ENCODE measurements around the gene MTHFD2L.

MTHFD2L gene

DNA sequence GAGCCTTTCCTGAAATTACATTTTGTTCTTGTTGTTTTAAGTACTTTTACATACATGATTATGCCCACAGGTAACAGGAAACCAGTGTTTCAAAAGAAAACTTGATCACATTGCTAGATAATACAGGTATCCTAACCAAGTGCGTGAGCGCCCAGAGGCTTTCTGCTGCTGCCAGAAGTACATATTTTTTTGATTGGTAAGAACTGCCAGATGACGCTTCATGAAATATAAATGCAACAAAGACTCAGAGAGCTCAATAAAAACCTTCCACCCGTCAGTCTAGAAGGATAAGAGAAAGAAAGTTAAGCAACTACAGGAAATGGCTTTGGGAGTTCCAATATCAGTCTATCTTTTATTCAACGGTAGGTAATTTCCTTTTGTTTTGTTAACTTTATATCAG, 150.3 kb downstream of the MTHFD2L start, which contains the start of gene EPGN:
EPGN (plus strand) TSS at position 256 of the 400 bp plus-strand sequence; CDS start at position 320, 64 bp downstream.
- CTCF ChIA-PET, result interaction anchor here (0.6 to 2.0 kb wide), 2 partner anchors 80 to 174 kb away, joined by 3 to 6 read pairs; no protein-coding TSS in a partner anchor
- TF ChIP-seq ZNF621 (tag by site-specific recombination; IDR thresholded peaks at IDR 0.05) (no peak), ZNF843 (tag by site-specific recombination; IDR thresholded peaks at IDR 0.05) (no peak), ZNF626 (tag by site-specific recombination; IDR thresholded peaks at IDR 0.05) (no peak), ZNF366 (tag by site-specific recombination; conservative IDR thresholded peaks at IDR 0.05) (no peak), ZIC2 (tag by site-specific recombination; IDR thresholded peaks at IDR 0.05) (no peak), ZNF311 (tag by site-specific recombination; IDR thresholded peaks at IDR 0.05; ENCODE audit: borderline replicate concordance) (no peak)
- TF ChIP-seq, protein P1, sequence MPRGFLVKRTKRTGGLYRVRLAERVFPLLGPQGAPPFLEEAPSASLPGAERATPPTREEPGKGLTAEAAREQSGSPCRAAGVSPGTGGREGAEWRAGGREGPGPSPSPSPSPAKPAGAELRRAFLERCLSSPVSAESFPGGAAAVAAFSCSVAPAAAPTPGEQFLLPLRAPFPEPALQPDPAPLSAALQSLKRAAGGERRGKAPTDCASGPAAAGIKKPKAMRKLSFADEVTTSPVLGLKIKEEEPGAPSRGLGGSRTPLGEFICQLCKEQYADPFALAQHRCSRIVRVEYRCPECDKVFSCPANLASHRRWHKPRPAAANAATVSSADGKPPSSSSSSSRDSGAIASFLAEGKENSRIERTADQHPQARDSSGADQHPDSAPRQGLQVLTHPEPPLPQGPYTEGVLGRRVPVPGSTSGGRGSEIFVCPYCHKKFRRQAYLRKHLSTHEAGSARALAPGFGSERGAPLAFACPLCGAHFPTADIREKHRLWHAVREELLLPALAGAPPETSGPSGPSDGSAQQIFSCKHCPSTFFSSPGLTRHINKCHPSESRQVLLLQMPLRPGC (tag by site-specific recombination; IDR thresholded peaks at IDR 0.05), result no peak
- TF ChIP-seq, protein P2, sequence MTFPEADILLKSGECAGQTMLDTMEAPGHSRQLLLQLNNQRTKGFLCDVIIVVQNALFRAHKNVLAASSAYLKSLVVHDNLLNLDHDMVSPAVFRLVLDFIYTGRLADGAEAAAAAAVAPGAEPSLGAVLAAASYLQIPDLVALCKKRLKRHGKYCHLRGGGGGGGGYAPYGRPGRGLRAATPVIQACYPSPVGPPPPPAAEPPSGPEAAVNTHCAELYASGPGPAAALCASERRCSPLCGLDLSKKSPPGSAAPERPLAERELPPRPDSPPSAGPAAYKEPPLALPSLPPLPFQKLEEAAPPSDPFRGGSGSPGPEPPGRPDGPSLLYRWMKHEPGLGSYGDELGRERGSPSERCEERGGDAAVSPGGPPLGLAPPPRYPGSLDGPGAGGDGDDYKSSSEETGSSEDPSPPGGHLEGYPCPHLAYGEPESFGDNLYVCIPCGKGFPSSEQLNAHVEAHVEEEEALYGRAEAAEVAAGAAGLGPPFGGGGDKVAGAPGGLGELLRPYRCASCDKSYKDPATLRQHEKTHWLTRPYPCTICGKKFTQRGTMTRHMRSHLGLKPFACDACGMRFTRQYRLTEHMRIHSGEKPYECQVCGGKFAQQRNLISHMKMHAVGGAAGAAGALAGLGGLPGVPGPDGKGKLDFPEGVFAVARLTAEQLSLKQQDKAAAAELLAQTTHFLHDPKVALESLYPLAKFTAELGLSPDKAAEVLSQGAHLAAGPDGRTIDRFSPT (tag by site-specific recombination; IDR thresholded peaks at IDR 0.05), result no peak
- TF ChIP-seq, protein P3, sequence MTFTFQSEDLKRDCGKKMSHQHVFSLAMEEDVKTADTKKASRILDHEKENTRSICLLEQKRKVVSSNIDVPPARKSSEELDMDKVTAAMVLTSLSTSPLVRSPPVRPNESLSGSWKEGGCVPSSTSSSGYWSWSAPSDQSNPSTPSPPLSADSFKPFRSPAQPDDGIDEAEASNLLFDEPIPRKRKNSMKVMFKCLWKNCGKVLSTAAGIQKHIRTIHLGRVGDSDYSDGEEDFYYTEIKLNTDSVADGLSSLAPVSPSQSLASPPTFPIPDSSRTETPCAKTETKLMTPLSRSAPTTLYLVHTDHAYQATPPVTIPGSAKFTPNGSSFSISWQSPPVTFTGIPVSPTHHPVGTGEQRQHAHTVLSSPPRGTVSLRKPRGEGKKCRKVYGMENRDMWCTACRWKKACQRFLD (tag by site-specific recombination; IDR thresholded peaks at IDR 0.05), result no peak

DNA sequence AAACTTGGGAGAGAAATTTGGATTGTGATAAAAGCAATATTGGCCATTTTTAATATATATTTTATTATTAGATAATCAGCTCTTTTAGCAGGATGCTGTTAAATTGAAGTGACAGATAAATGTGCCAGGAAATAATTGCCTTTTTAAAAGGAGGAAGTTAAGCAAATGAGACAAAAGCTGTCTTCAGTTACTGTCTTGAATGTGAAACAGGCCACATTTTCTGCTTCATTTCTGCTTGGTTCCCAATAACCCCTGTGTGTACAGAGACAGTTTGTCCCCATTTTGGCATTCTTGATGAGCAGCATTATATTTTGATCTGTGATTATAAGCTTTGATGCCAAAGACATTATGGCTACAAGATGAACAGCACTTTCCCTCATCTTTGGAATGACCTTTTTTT, 151.3 kb downstream of the MTHFD2L start:
- CTCF ChIA-PET, result interaction anchor here (1.5 to 2.0 kb wide), 2 partner anchors 81 to 120 kb away, joined by 4 to 6 read pairs; no protein-coding TSS in a partner anchor
- TF ChIP-seq ZNF48 (tag by site-specific recombination; IDR thresholded peaks at IDR 0.05) (no peak), ZNF629 (tag by site-specific recombination; IDR thresholded peaks at IDR 0.05) (no peak), KLF7 (tag by site-specific recombination; IDR thresholded peaks at IDR 0.05; ENCODE audit: borderline replicate concordance) (no peak), ZNF660 (tag by site-specific recombination; IDR thresholded peaks at IDR 0.05) (no peak), MEIS1 (CRISPR knock-in tag; IDR thresholded peaks at IDR 0.05; ENCODE audit: borderline replicate concordance) (no peak), ZNF837 (tag by site-specific recombination; IDR thresholded peaks at IDR 0.05) (no peak), ZBTB1 (tag by site-specific recombination; IDR thresholded peaks at IDR 0.05) (no peak)
- TF ChIP-seq, protein P4, sequence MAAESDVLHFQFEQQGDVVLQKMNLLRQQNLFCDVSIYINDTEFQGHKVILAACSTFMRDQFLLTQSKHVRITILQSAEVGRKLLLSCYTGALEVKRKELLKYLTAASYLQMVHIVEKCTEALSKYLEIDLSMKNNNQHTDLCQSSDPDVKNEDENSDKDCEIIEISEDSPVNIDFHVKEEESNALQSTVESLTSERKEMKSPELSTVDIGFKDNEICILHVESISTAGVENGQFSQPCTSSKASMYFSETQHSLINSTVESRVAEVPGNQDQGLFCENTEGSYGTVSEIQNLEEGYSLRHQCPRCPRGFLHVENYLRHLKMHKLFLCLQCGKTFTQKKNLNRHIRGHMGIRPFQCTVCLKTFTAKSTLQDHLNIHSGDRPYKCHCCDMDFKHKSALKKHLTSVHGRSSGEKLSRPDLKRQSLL (tag by site-specific recombination; IDR thresholded peaks at IDR 0.05), result no peak

More for the DNA sequence above, 150.3 kb downstream of the MTHFD2L start, which contains the start of gene EPGN:
- Histone ChIP-seq H3K9me3 (ENCODE audit: control insufficient read depth, insufficient read depth, low read depth, low read length) (no peaks in the 10 kb centered on the region), H3K36me3 (ENCODE audit: control insufficient read depth in 2 of 2, insufficient read depth in 1 of 2, low read length in 2 of 2) (no peaks in the 10 kb centered on the region), H3K4me3 (ENCODE audit: low read depth, low read length) (no peak within 1 kb of the TSS), H3K27ac (ENCODE audit: extremely low read depth, low read depth, low read length) (no peak within 1 kb of the TSS), H3K4me1 (ENCODE audit: control insufficient read depth, insufficient read depth, low read length) (no peaks in the 10 kb centered on the region)
- POLR2A ChIA-PET, result no interaction called here

More for the DNA sequence above, 151.3 kb downstream of the MTHFD2L start:
- POLR2A ChIA-PET, result no interaction called here
- H3K4me3 ChIP-seq (ENCODE audit: low read depth, low read length), result no peak overlapping the region
- H3K27ac ChIP-seq (ENCODE audit: extremely low read depth, low read depth, low read length), result no peak overlapping the region
- no peaks in the 10 kb centered on the region for H3K36me3 ChIP-seq (ENCODE audit: control insufficient read depth in 2 of 2, insufficient read depth in 1 of 2, low read length in 2 of 2)
- H3K9me3 ChIP-seq (ENCODE audit: control insufficient read depth, insufficient read depth, low read depth, low read length), result no peaks in the 10 kb centered on the region
- no peaks in the 10 kb centered on the region for H3K4me1 ChIP-seq (ENCODE audit: control insufficient read depth, insufficient read depth, low read length)
